Measurements from ENCODE around the gene ACSL1. TPM values are rescaled to one million over a fixed set of nuclear protein-coding genes. Genes with fewer than 3 reads are reported as not detected.

The ACSL1 gene
- polyA plus RNA-seq, 1 donor from 2014 or later, result 30.7 TPM

DNA sequence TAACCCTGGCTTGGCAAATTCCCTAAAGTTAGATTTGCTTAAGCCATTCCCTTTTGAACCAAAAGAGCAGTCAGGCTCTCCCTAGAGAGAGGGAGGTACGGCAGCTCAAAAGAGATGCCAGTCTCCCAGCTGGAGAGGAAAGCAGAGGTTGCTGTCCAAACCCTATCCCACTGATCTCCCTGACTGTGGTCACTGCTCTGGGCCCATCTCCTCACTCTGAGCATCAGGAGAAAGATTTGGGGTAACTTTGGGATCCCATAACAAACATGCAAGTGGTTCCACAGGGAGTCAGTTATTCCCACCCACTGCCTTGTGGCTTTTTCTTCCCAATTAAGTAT is 17.1 kb downstream of the ACSL1 start:
- no peak overlapping the region for H2AFZ ChIP-seq (ENCODE audit: low read depth, low read length)
- H3K4me3 ChIP-seq (ENCODE audit: low read length), result no peak overlapping the region
- H3K27me3 ChIP-seq (ENCODE audit: insufficient read depth, low read depth, low read length), result peaks cover 43% of the 10 kb centered on the region
- TF ChIP-seq MXI1 (conservative IDR thresholded peaks at IDR 0.05; ENCODE audit: poor library complexity, severe bottlenecking) (no peak), POLR2AphosphoS5 (IDR thresholded peaks at IDR 0.05) (no peak), TAF1 (IDR thresholded peaks at IDR 0.05; ENCODE audit: low read depth) (no peak), SMC3 (conservative IDR thresholded peaks at IDR 0.05; ENCODE audit: poor library complexity) (no peak), EZH2 (IDR thresholded peaks at IDR 0.05; ENCODE audit: borderline replicate concordance, insufficient read depth, low read length, poor library complexity, severe bottlenecking) (no peak), RAD21 (conservative IDR thresholded peaks at IDR 0.05) (no peak), EP300 (conservative IDR thresholded peaks at IDR 0.05; ENCODE audit: poor library complexity, severe bottlenecking) (no peak)
- TF ChIP-seq, protein P1, sequence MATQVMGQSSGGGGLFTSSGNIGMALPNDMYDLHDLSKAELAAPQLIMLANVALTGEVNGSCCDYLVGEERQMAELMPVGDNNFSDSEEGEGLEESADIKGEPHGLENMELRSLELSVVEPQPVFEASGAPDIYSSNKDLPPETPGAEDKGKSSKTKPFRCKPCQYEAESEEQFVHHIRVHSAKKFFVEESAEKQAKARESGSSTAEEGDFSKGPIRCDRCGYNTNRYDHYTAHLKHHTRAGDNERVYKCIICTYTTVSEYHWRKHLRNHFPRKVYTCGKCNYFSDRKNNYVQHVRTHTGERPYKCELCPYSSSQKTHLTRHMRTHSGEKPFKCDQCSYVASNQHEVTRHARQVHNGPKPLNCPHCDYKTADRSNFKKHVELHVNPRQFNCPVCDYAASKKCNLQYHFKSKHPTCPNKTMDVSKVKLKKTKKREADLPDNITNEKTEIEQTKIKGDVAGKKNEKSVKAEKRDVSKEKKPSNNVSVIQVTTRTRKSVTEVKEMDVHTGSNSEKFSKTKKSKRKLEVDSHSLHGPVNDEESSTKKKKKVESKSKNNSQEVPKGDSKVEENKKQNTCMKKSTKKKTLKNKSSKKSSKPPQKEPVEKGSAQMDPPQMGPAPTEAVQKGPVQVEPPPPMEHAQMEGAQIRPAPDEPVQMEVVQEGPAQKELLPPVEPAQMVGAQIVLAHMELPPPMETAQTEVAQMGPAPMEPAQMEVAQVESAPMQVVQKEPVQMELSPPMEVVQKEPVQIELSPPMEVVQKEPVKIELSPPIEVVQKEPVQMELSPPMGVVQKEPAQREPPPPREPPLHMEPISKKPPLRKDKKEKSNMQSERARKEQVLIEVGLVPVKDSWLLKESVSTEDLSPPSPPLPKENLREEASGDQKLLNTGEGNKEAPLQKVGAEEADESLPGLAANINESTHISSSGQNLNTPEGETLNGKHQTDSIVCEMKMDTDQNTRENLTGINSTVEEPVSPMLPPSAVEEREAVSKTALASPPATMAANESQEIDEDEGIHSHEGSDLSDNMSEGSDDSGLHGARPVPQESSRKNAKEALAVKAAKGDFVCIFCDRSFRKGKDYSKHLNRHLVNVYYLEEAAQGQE (IDR thresholded peaks at IDR 0.05; ENCODE audit: borderline replicate concordance), result no peak
- TF ChIP-seq, protein P2, sequence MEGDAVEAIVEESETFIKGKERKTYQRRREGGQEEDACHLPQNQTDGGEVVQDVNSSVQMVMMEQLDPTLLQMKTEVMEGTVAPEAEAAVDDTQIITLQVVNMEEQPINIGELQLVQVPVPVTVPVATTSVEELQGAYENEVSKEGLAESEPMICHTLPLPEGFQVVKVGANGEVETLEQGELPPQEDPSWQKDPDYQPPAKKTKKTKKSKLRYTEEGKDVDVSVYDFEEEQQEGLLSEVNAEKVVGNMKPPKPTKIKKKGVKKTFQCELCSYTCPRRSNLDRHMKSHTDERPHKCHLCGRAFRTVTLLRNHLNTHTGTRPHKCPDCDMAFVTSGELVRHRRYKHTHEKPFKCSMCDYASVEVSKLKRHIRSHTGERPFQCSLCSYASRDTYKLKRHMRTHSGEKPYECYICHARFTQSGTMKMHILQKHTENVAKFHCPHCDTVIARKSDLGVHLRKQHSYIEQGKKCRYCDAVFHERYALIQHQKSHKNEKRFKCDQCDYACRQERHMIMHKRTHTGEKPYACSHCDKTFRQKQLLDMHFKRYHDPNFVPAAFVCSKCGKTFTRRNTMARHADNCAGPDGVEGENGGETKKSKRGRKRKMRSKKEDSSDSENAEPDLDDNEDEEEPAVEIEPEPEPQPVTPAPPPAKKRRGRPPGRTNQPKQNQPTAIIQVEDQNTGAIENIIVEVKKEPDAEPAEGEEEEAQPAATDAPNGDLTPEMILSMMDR (IDR thresholded peaks at IDR 0.05; ENCODE audit: poor library complexity, severe bottlenecking), result no peak
- H3K4me2 ChIP-seq (ENCODE audit: low read length), result no peak overlapping the region
- H3K27ac ChIP-seq (ENCODE audit: low read length), result no peak overlapping the region
- H3F3A ChIP-seq (ENCODE audit: insufficient read depth, low read length, poor library complexity, severe bottlenecking), result no peaks in the 10 kb centered on the region
- H3K9me2 ChIP-seq (ENCODE audit: insufficient read depth, low read length), result no peaks in the 10 kb centered on the region
- peaks cover 2% of the 10 kb centered on the region for H3K9me3 ChIP-seq (ENCODE audit: low read length)
- H3K9ac ChIP-seq (ENCODE audit: low read length), result no peak overlapping the region
- H3K79me2 ChIP-seq (replicated peaks; ENCODE audit: insufficient read depth, low read length), result no peaks in the 10 kb centered on the region
- H3K36me3 ChIP-seq (ENCODE audit: insufficient read depth, low read length), result no peaks in the 10 kb centered on the region
- H4K20me1 ChIP-seq (ENCODE audit: insufficient read depth), result no peaks in the 10 kb centered on the region

DNA sequence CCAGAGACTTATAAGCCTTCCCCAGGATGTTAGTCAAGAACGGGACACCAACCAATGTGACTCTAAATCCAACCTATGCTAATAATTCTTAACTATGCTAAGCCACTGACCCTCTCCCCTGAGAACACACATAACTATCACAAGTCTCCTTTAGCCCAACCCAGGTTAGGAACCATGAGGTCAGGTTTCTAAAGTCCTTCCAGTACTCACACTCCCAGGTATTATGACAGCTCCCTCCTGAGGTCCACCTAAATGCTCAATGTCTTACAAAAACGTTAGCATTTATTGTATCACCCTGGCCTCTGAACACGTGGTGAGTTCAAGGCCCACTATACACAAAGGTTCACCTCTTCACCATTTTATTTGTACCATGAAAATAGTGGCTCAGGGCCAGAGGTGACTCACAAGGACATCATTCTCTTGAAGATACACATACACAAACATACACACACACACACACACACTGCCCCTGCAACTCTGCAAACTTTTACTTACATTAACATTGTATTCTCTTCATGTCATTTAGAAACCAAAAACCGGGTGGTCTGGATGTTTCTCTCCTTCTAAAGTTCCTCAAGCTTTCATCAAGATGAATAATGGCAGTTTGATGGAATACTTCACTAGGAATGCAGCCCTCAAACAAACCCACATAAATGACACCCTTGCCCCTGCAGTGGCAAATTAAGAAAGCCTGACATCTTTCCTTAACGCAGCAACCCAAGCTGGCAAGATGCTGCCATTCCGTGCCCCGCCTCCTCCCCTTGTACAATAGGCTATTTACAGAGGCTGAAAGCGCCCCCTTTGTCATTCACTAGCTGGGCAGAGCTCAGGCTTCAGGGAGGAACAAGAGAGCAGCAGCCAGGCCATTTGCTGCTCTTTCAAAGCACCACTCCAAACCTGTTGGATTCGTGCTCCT is 17.7 kb downstream of the ACSL1 start:
- no peak overlapping the region for H3K9ac ChIP-seq (ENCODE audit: low read length)
- H3K36me3 ChIP-seq (ENCODE audit: insufficient read depth, low read length), result no peaks in the 10 kb centered on the region
- no peaks in the 10 kb centered on the region for H3K9me2 ChIP-seq (ENCODE audit: insufficient read depth, low read length)
- H3K4me2 ChIP-seq (ENCODE audit: low read length), result no peak overlapping the region
- TF ChIP-seq EZH2 (IDR thresholded peaks at IDR 0.05; ENCODE audit: borderline replicate concordance, insufficient read depth, low read length, poor library complexity, severe bottlenecking), result no peak
- TF ChIP-seq MXI1 (conservative IDR thresholded peaks at IDR 0.05; ENCODE audit: poor library complexity, severe bottlenecking), result no peak
- TF ChIP-seq TAF1 (IDR thresholded peaks at IDR 0.05; ENCODE audit: low read depth), result no peak
- TF ChIP-seq, protein P1 (IDR thresholded peaks at IDR 0.05; ENCODE audit: borderline replicate concordance), result no peak
- TF ChIP-seq, protein P2 (IDR thresholded peaks at IDR 0.05; ENCODE audit: poor library complexity, severe bottlenecking), result no peak
- no peak for TF ChIP-seq EP300 (conservative IDR thresholded peaks at IDR 0.05; ENCODE audit: poor library complexity, severe bottlenecking)
- TF ChIP-seq RAD21 (conservative IDR thresholded peaks at IDR 0.05), result no peak
- no peak overlapping the region for H2AFZ ChIP-seq (ENCODE audit: low read depth, low read length)
- peaks cover 2% of the 10 kb centered on the region for H3K9me3 ChIP-seq (ENCODE audit: low read length)
- H3K4me3 ChIP-seq (ENCODE audit: low read length), result no peak overlapping the region
- no peak overlapping the region for H3K27ac ChIP-seq (ENCODE audit: low read length)
- H3K27me3 ChIP-seq (ENCODE audit: insufficient read depth, low read depth, low read length), result peaks cover 42% of the 10 kb centered on the region
- H4K20me1 ChIP-seq (ENCODE audit: insufficient read depth), result no peaks in the 10 kb centered on the region
- no peaks in the 10 kb centered on the region for H3F3A ChIP-seq (ENCODE audit: insufficient read depth, low read length, poor library complexity, severe bottlenecking)
- H3K79me2 ChIP-seq (replicated peaks; ENCODE audit: insufficient read depth, low read length), result no peaks in the 10 kb centered on the region
